ENCODE results near the gene DCBLD1. TPM values are rescaled to one million over a fixed set of nuclear protein-coding genes. Genes with fewer than 3 reads are reported as not detected.
A peak's percentile ranks its signal among the peaks of the same experiment; 100 is the strongest.

Gene DCBLD1
- total and polyA plus RNA-seq, 2 donors (not counting 3 experiments of a cell fraction or from before 2014, with no cell fraction given): 30.2 to 44.3 TPM

- no peaks in the 10 kb centered on the region for H3K9me3 ChIP-seq (replicated peaks; ENCODE audit: control insufficient read depth, insufficient read depth, low read length)
- H3K9me1 ChIP-seq (replicated peaks; ENCODE audit: control insufficient read depth, extremely low read depth, insufficient read depth, low read length): no peaks in the 10 kb centered on the region
- H3K27me3 ChIP-seq (ENCODE audit: control insufficient read depth in 2 of 2, insufficient read depth in 2 of 2, low read length in 2 of 2): no peaks in the 10 kb centered on the region
- POLR2A ChIA-PET: no interaction called here
- no peak overlapping the region for H3K4me3 ChIP-seq (replicated peaks in 1 of 3; ENCODE audit: insufficient read depth in 1 of 3, low read depth in 1 of 3, low read length in 3 of 3)
- H3K36me3 ChIP-seq (ENCODE audit: control insufficient read depth in 2 of 2, extremely low read depth in 1 of 2, insufficient read depth in 2 of 2, low read length in 2 of 2): peaks cover 5 to 11% of the 10 kb centered on the region in 2 experiments
- H4K20me1 ChIP-seq (replicated peaks; ENCODE audit: control insufficient read depth, extremely low read depth, insufficient read depth, low read length): no peaks in the 10 kb centered on the region
- no peak overlapping the region for H3K4me2 ChIP-seq (ENCODE audit: insufficient read depth, low read length)
- H2AFZ ChIP-seq (ENCODE audit: low read depth, low read length): no peak overlapping the region
- CTCF ChIA-PET: interaction anchor here (1.4 kb wide), 1 partner anchor 56 kb away, joined by 5 read pairs; no protein-coding TSS in a partner anchor
- intact Hi-C loops (cut with micrococcal nuclease) (no loop called here), dilution Hi-C loops (cut with MboI; ENCODE audit: extremely low pct_ligation_motif_present, low sequenced_read_pairs) (no loop called here)
- H3K4me1 ChIP-seq (ENCODE audit: control insufficient read depth, extremely low read depth, insufficient read depth, low read length): peaks cover 23% of the 10 kb centered on the region
- H3K79me2 ChIP-seq (ENCODE audit: control insufficient read depth, insufficient read depth, low read length): peaks cover 51% of the 10 kb centered on the region
- H3K27ac ChIP-seq (ENCODE audit: insufficient read depth, low read depth, low read length): no peak overlapping the region
- H3K9ac ChIP-seq (replicated peaks; ENCODE audit: extremely low read depth, insufficient read depth, low read length): no peak overlapping the region
- no TSS peak for BruUV-seq (replicated peaks)
- no peak for TF ChIP-seq GATA2 (IDR thresholded peaks at IDR 0.05; ENCODE audit: insufficient read depth, insufficient read length, low read depth, low read length)
- TF ChIP-seq MAX (IDR thresholded peaks at IDR 0.05; ENCODE audit: insufficient read depth, insufficient read length): no peak
- TF ChIP-seq POLR2AphosphoS5 (IDR thresholded peaks at IDR 0.05; ENCODE audit: insufficient read depth, low read depth, low read length): no peak
- no peak for TF ChIP-seq FOS (IDR thresholded peaks at IDR 0.05; ENCODE audit: borderline replicate concordance, insufficient read depth, low read length)
- TF ChIP-seq POLR2A (IDR thresholded peaks at IDR 0.05; ENCODE audit: low read depth, low read length): no peak
- no peak for TF ChIP-seq MYC (IDR thresholded peaks at IDR 0.05; ENCODE audit: low read depth, low read length)
- no peak for TF ChIP-seq CTCF (IDR thresholded peaks at IDR 0.05; ENCODE audit: extremely low read depth in 1 of 2, insufficient read depth in 1 of 2, low read depth in 1 of 2, low read length in 2 of 2)
- no peak for TF ChIP-seq JUN (IDR thresholded peaks at IDR 0.05; ENCODE audit: borderline replicate concordance, insufficient read depth, insufficient read length, low read depth)
- no peak for TF ChIP-seq EZH2 (IDR thresholded peaks at IDR 0.05; ENCODE audit: borderline replicate concordance, low read depth, low read length, severe bottlenecking)
- DNase-seq (ENCODE audit: low read depth, low spot score) (no peak), FAIRE-seq (peak; percentile 42)
Observed at GRCh38 chr6:117506180-117506835, 23.8 kb downstream of the DCBLD1 start.

Measured in endothelial cell of umbilical vein (primary cell).